Dermis microvascular lymphatic vessel endothelial cell (primary cell): ENCODE measurements around the gene MITD1. TPM values are rescaled to one million over a fixed set of nuclear protein-coding genes. Genes with fewer than 3 reads are reported as not detected.
A peak's percentile ranks its signal among the peaks of the same experiment; 100 is the strongest.
"Not testable (repeated sequence)": the region's sequence is repeated elsewhere in the genome, so short reads cannot be mapped to it uniquely, and the experiment has no call there.

Source experiments
- DNase-seq, 2 donors: peaks; one replicate each; pipeline versions ENCODE4 v3.0.0 to v3.0.0-alpha.2; 2010; ENCODE audit warnings: low read depth in 2 of 2
- total RNA-seq: library from RNA; depleted of rRNA; stranded (reverse); fragments of >200 nt; gene quantifications from 2 replicates; pipeline ENCODE4 v1.2.1, GENCODE V29; 2014

Gene MITD1
- total RNA-seq = 12.3 and 14.2 TPM in 2 replicates

DNA sequence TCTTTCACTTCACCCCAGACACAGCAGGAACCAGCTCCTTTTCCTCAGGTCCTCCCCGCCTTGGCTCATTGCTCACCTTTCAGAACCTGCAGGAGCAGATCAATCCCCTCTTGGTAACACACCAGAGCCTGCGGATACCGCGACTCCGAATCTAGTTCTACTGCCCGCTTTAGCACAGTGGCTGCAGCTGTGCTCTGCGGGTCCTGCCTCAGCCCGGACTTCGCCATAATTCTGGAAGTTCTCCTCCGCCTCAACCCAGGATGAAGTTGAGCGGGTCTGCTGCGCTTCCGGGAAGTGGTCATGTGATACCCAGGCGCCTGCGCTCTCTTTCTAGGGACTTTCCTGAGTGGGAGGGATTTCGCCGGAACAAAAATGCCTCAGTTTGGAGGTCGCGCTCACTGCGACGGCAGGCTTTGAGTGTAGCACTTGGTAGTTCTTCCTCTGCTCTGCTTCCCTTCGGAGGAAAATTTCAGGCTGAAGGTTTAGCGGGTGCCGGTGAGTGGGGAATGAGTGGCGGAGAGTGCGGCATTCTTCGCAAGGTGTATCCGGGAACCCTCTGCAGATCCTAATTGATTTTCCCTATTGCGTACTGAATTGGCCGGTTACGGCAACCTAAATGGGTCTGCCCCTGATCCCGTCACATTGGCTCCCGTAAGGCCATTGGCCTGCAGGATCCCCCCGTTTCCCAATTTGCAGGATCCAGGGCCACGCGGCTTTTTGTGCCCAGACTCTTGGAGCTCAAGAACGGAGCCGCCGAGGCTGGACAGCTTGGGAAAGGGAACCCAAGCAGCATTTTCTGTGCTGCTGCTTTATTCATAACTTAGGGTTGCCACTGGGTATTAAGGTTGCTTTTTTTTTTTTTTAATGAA, at the start of gene MITD1, which contains the start of gene MRPL30:
Gene MITD1, minus strand, starts transcription at position 304 of the 869 bp plus-strand sequence. Its CDS starts 77 bp downstream, at position 227.
Gene MRPL30, plus strand, starts transcription at position 430 of the 869 bp plus-strand sequence. CDS start 5,020 bp downstream, outside the sequence.
- peak; percentile 96 to 97 for DNase-seq

DNA sequence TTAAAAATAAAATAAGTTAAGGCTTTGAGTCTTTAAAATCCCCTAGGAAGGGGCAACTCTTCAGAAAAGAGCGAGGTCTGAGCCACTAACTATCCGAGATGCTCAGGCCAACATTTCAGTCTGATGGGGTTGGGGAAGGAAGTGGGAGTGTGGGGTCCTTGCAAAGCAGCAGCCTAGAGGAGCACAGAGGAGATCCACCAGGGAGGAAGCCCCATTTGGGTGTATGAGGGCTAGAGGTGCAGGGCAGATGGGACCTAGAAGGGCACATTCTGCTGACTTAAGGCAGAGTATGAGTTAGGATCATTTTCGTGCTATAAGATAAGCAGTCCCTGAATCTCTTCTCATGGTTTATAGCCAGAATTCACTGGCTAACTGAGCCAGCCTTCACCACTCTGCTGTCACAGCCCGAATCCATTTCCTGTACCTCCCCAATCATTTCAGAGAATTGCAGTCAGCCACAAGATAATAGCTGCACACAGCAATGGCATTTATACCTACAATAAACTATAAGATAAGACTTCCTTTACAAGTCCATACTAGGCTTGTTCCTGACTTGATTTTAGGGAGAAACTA, 37.2 kb upstream of the MITD1 start:
- DNase-seq = no peak

- no peak for DNase-seq
Measured at GRCh38 chr2:99216096-99216495, 35.2 kb upstream of the MITD1 start.

DNA sequence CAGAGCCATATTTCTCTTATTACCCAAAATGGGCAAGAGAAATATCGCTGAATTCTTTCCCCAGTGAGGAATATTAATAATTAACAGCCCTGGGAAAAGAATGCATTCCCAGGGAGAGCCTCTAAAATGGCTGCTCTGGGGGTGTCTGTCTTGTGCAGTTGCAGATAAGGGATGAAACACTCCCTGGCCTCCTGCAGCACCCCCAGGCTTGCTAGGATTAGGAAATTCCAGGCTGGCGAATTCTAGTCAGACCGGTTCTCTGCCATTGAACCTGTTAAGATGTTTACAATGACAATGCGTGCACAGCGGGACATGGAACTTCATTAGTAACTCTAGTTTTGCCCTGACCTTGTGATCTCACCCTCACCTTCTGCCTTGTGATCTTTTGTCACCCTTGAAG, 24.6 kb upstream of the MITD1 start:
- DNase-seq = no peak

GRCh38 chr2:99201959-99202678, 21.3 kb upstream of the MITD1 start:
- no peak for DNase-seq

DNA sequence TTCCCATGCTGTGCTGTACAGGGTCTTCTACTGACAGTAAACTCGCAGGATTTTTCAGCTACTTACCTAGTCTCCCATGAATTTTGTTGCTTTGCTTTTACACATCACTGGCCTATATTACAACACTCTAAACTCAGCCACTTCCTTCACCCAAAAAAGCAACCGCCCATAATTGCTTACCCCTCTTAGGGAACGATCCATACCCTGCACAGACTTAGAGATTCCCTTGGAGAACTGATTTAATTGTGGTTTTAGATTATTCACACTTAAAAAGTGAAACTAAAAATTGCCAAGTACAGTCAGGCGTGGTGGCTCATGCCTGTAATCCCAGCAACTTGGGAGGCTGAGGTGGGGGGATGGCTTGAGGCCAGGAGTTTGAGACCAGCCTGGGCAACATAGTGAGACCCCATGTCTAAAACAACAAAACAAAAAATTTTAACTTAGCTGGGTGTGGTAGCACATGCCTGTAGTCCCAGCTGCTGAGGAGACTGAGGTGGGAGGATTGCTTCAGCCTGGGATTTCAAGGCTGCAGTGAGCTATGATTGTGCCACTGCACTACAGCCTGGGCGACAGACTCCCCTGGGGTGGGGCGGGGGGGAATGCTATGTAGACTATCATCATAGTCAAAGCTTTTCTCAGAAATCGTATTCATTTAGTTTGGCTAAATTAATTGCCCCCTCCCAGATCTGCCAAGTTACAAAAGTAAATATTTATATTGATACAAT, 19.4 kb upstream of the MITD1 start:
- DNase-seq = no peak

GRCh38 chr2:99198103-99198841, 17.4 kb upstream of the MITD1 start:
- DNase-seq = no peak

DNA sequence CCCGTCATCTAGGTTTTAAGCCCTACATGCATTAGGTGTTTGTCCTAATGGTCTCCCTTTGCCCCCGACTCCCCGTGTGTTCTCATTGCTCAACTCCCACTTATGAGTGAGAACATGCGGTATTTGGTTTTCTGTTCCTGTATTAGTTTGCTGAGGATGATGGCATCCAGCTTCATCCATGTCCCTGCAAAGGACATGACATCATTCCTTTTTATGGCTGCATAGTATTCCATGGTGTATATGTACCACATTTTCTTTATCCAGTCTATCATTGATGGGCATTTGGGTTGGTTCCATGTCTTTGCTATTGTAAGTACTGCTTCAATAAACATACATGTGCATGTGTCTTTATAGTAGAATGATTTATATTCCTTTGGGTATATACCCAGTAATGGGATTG, 11.5 kb upstream of the MITD1 start:
- not testable (repeated sequence) for DNase-seq

- DNase-seq = no peak
Measured at GRCh38 chr2:99190548-99190947, 9.7 kb upstream of the MITD1 start.

DNA sequence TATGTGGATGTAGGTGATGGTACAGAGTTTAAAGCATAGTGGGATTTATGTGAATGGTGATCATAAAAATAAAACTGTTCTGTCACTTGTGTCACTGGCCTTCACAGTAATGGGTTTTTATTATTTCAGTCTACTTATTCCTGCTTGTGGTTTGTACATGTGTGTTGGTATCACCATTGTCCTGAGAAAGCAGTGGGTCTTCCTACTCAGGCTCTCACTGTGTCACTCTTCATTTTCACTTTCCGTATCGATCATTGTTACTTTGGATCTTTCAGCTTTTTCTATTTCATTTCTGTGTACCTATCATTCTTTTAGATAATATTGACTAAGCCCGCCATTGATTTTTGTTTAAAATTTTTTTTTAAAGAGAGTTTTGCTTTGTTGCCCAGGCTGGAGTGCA, 7.5 kb upstream of the MITD1 start:
- no peak for DNase-seq

DNA sequence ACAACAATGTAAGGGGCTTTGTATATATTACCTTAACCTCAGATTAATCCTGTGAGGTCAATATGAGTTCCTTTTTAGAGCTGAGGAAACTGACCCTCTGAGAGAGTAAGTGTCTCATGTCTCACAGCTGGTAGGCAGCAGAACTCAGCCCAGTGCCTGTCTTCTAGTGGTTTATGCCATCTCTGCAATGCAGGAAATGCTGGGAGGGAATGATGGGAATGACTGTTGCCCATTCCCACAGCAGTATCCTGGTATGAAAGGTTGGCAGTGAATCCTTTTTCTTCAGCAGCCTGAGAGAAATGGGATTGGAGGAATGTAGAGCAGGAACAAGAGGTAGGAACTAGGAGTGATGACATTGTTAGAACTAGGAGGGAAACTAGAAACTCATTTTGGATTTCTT, 6.2 kb upstream of the MITD1 start:
- no peak for DNase-seq

- no peak for DNase-seq
Measured at GRCh38 chr2:99184811-99185210, 4.0 kb upstream of the MITD1 start.

DNA sequence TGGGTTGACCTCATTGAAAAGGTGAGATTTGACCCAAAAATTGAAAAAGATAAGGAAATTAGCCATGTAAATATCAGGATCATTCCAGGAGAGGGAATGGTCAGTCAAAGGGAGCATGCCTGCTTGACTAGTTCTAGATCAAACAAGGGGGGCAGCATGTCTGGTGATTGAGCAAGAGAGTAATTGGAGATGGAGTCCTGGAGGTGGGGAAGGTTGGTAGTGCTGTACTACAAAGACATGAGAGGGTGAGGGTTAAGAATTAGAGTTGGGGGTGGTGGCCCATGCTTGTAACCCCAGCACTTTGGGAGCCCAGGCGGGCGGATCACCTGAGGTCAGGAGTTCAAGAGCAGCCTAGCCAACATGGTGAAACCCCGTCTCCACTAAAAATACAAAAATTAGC, 2.2 kb upstream of the MITD1 start:
- no peak for DNase-seq

DNA sequence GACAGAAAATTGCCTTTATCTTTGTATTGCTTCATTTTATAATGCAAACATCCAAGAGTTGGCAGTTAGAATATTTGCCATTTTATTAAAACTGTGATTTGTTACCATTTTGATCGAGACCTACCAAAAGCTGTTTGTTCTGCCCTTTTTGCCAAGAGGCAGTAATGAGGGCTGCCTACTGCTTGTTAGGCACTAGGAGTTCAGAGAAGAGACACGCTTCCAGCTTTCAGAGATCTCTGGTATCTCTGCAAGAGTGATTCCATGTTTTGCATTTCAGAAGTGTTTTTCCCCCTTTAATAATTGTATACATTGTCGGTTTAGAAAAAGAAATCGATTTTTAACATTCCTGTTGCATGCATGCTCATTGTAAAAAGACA, 754 bp upstream of the MITD1 start:
- peak in 1 of 2 donors; percentile 2 for DNase-seq

- DNase-seq = no peak
Measured at GRCh38 chr2:99171377-99172140, 9.3 kb downstream of the MITD1 start.

DNA sequence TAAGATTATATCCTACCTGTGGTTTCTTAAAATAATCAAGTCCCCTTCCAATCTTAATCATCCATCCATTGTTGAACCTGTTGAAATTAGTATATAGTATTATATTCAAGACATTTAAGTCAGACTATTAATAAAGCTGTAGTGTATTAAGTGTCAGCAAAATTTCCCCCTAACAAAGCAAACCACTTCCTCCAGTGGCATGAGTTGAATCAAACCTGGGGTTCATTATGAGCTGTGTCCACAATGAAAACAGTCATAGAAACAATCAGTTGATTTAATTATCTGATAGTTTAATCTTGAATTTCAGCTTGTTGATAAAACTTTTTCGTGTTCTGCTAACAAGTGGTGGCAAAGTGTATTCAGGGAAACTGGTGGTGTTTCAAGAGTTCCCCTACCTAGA, 11.3 kb downstream of the MITD1 start:
- no peak for DNase-seq

GRCh38 chr2:99166218-99166617, 14.6 kb downstream of the MITD1 start:
- DNase-seq = no peak

DNA sequence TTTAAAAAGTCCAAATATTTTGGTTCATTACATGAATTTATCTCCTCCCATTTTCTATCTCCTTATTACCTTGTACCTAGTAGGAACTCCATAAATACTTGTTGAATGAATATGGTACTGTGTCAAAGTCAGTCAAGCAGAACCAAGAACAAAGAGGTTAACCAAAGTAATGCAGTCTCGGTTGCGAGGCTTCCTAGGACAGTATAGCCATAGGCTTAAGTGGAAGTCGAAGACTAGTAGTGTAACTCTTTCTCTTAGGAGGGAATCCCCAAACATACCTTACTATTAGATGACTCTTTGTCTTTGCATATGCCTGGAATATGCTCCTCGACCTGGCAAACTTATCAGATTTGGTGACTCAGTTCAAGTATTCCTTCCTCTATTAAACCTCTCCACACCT, 21.3 kb downstream of the MITD1 start:
- DNase-seq = no peak

DNA sequence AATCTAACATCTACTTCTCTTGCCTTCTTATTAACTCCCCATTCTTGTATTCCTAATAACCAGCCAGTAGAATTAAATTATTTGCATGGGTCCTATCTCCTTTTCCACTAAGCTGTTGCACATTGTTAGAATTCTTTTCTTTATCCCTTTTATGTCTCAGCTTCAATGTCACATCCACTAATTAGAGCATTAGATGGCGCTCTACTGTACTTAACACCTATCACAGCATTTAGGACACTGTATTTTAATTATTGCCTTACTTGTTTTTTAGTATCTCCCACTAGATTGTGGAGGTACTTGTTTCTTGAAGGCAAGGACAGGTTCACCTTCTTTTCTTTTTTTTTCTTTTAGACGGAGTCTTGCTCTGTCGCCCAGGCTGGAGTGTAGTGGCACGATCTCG, 22.3 kb downstream of the MITD1 start:
- no peak for DNase-seq

GRCh38 chr2:99156891-99157290, 24.0 kb downstream of the MITD1 start:
- DNase-seq = no peak
